Femur (tissue), 1 donor: ENCODE measurements around the gene FCGR3A.
"Not testable (repeated sequence)": the region's sequence is repeated elsewhere in the genome, so short reads cannot be mapped to it uniquely, and the experiment has no call there.

Experiments
- DNase-seq: peaks from one replicate; pipeline ENCODE4 v3.0.0-alpha.2; 2017

The FCGR3A gene

GRCh38 chr1:161556143-161556542 is 6.5 kb upstream of the FCGR3A start:
- not testable (repeated sequence) for DNase-seq

GRCh38 chr1:161554815-161555417 is 5.3 kb upstream of the FCGR3A start:
- not testable (repeated sequence) for DNase-seq

- DNase-seq = not testable (repeated sequence)
These were observed 4.7 kb upstream of the FCGR3A start for GRCh38 chr1:161554340-161554739.

GRCh38 chr1:161553631-161554030 is 4.0 kb upstream of the FCGR3A start:
- DNase-seq = not testable (repeated sequence)

- DNase-seq = not testable (repeated sequence)
These were observed 1.3 kb upstream of the FCGR3A start for GRCh38 chr1:161550942-161551341.

- not testable (repeated sequence) for DNase-seq
These were observed 740 bp downstream of the FCGR3A start for GRCh38 chr1:161548749-161549406.

- DNase-seq = not testable (repeated sequence)
These were observed 1.4 kb downstream of the FCGR3A start for GRCh38 chr1:161547995-161548741.

GRCh38 chr1:161545005-161545731 is 4.5 kb downstream of the FCGR3A start:
- not testable (repeated sequence) for DNase-seq

GRCh38 chr1:161543125-161543524 is 6.5 kb downstream of the FCGR3A start:
- not testable (repeated sequence) for DNase-seq

GRCh38 chr1:161542091-161542559 is 7.5 kb downstream of the FCGR3A start:
- not testable (repeated sequence) for DNase-seq

GRCh38 chr1:161540570-161540960 is 9.1 kb downstream of the FCGR3A start:
- not testable (repeated sequence) for DNase-seq

GRCh38 chr1:161539731-161540569 is 9.7 kb downstream of the FCGR3A start:
- peak; percentile 81 for DNase-seq

GRCh38 chr1:161538925-161539479 is 10.6 kb downstream of the FCGR3A start:
- DNase-seq = not testable (repeated sequence)

GRCh38 chr1:161537068-161537669 is 12.4 kb downstream of the FCGR3A start:
- not testable (repeated sequence) for DNase-seq

- DNase-seq = peak; percentile 66
These were observed 16.7 kb downstream of the FCGR3A start for GRCh38 chr1:161532644-161533567.

GRCh38 chr1:161531986-161532643 is 17.5 kb downstream of the FCGR3A start:
- no peak for DNase-seq

GRCh38 chr1:161530671-161531641 is 18.7 kb downstream of the FCGR3A start:
- peak; percentile 94 for DNase-seq

- peak; percentile 84 for DNase-seq
These were observed 19.5 kb downstream of the FCGR3A start for GRCh38 chr1:161530158-161530557.
